GM12801 (cell line): ENCODE data around the gene ZNF701.

Experiments used
- TF ChIP-seq, protein P1 (sequence below): IDR thresholded peaks from one replicate; pipeline ENCODE4 v1.5.1; 2011; ENCODE audit warnings: control low read depth; ENCODE audit not compliant: insufficient read length; ENCODE audit errors: extremely low read depth

The ZNF701 gene

GRCh38 chr19:52566588-52566987, 3.5 kb upstream of the ZNF701 start:
- TF ChIP-seq, protein P1, sequence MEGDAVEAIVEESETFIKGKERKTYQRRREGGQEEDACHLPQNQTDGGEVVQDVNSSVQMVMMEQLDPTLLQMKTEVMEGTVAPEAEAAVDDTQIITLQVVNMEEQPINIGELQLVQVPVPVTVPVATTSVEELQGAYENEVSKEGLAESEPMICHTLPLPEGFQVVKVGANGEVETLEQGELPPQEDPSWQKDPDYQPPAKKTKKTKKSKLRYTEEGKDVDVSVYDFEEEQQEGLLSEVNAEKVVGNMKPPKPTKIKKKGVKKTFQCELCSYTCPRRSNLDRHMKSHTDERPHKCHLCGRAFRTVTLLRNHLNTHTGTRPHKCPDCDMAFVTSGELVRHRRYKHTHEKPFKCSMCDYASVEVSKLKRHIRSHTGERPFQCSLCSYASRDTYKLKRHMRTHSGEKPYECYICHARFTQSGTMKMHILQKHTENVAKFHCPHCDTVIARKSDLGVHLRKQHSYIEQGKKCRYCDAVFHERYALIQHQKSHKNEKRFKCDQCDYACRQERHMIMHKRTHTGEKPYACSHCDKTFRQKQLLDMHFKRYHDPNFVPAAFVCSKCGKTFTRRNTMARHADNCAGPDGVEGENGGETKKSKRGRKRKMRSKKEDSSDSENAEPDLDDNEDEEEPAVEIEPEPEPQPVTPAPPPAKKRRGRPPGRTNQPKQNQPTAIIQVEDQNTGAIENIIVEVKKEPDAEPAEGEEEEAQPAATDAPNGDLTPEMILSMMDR, result no peak

GRCh38 chr19:52567921-52568320, 2.2 kb upstream of the ZNF701 start:
- TF ChIP-seq, protein P1, result no peak

- TF ChIP-seq, protein P1, result no peak
Observed at GRCh38 chr19:52584736-52585440, 14.8 kb downstream of the ZNF701 start.

DNA sequence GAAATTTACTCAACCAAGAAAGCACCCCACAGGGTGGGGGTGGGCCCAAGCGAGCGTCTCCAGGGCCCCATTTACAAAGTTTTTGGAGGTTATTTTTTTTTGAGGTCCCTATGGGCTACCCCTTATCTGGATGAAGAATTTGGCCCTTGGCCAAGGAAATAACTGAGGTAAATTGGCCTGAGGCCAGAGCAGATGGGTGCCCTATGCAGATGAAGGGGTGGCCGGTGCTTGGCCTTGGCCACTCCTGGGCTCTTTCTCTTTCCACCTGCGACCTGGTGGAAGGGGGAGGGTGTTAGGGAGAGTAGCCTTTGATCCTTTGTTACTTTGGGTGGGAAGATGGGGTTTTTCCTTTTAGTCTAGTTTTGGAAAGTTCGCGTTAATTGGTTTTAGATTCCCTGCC, 15.5 kb downstream of the ZNF701 start:
- TF ChIP-seq, protein P1, result no peak

DNA sequence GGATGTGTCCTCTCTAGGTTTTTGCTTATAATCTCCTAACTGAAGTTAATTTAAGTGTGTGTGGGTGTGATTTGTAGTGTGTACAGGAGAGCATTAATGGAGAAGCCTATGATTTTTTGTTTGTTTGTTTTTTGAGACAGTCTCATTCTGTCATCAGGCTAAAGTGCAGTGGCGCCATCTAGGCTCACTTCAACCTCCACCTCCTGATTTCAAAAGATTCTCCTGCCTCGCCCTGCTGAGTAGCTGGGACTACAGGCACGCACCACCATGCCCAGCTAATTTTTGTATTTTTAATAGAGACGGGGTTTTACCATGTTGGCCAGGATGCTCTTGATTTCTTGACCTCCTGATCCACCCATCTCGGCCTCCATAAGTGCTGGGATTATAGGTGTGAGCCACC, 20.6 kb downstream of the ZNF701 start:
- TF ChIP-seq, protein P1, result no peak

- TF ChIP-seq, protein P1, result no peak
Observed at GRCh38 chr19:52592301-52592700, 22.2 kb downstream of the ZNF701 start.

GRCh38 chr19:52599241-52599640, 29.2 kb downstream of the ZNF701 start:
- TF ChIP-seq, protein P1, result no peak
